ENCODE measurements around the gene ADAM30. TPM values are rescaled to one million over a fixed set of nuclear protein-coding genes. Genes with fewer than 3 reads are reported as not detected.
"Not testable (repeated sequence)": the region's sequence is repeated elsewhere in the genome, so short reads cannot be mapped to it uniquely, and the experiment has no call there.

The ADAM30 gene
- total and polyA plus RNA-seq, 3 experiments from 2014 or later: not detected

DNA sequence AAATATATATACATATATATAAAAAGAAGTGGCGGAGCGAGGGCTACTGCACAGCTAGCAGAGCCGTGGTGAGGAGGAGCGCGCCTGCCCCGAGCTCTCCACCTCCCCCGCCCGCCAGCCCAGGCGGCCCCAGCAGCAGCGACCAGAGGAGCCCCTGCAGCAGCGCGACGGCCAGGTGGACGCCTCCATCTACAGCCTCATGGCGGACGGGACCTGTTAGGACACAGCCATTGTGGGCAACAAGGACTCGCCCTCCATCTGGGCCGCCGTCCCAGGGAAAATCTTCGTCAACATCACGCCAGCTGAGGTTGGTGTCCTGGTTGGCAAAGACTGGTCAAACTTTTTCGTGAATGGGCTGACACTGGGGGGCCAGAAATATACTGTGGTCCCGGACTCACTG, 43.2 kb downstream of the ADAM30 start:
- Mint-ChIP-seq H3K4me1 (no peaks in the 10 kb centered on the region), H3K9me3 (no peaks in the 10 kb centered on the region), H3K4me3 (no peak overlapping the region), H3K27ac (no peak overlapping the region), H3K36me3 (peaks cover 0 to 3% (median 0%) of the 10 kb centered on the region in 3 donors), H3K27me3 (peaks cover 0 to 8% of the 10 kb centered on the region in 2 donors)
- Histone ChIP-seq H3K27me3 (ENCODE audit: insufficient read depth, low read length, poor library complexity, severe bottlenecking) (no peaks in the 10 kb centered on the region), H3K9me3 (ENCODE audit: low read length) (no peaks in the 10 kb centered on the region), H3K4me3 (ENCODE audit: low read length) (no peak overlapping the region), H3K4me1 (ENCODE audit: insufficient read depth, low read length) (no peaks in the 10 kb centered on the region), H3K27ac (ENCODE audit: low read depth, low read length) (no peak overlapping the region), H3K36me3 (ENCODE audit: insufficient read depth, low read length) (no peaks in the 10 kb centered on the region)
- CTCF ChIA-PET: no interaction called here
- POLR2A ChIA-PET: no interaction called here
- DNase-seq: no peak

DNA sequence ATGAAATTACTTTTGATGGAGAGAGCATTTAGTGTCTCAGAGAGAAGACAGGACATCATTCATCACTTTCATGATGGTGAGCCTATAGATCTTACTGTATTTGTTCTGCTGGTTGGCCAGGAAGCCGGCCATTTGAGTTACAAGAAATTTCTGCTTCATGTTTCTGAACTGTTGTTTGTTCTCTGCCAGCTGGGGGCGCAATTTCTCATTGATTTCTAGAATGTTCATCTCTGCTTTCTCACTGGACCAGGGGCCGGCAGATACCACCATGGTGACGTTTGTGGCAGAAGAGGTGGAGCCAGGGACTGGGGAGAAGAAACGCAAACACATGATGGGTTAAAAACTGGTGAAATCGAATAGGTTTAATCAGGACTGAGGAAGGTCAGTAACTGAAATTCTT, 52.1 kb downstream of the ADAM30 start:
- H3K27me3 ChIP-seq (ENCODE audit: insufficient read depth, low read length, poor library complexity, severe bottlenecking); H3K4me1 Mint-ChIP-seq; H3K27ac ChIP-seq (ENCODE audit: low read depth, low read length); H3K4me3 Mint-ChIP-seq; DNase-seq; H3K36me3 Mint-ChIP-seq; CTCF ChIA-PET; H3K9me3 Mint-ChIP-seq; H3K9me3 ChIP-seq (ENCODE audit: low read length); H3K4me1 ChIP-seq (ENCODE audit: insufficient read depth, low read length); H3K27me3 Mint-ChIP-seq; H3K36me3 ChIP-seq (ENCODE audit: insufficient read depth, low read length); POLR2A ChIA-PET; H3K4me3 ChIP-seq (ENCODE audit: low read length): not testable (repeated sequence)
- H3K27ac Mint-ChIP-seq: peak overlapping the region in 1 of 8 donors; percentile 51

Other genes starting within 250 kb of the ADAM30 start
- gene ZNF697, start 248.2 kb downstream of the ADAM30 start, total RNA-seq: under 1 TPM; 0.72 to 0.78 TPM
- gene ZNF697, start 248.2 kb downstream of the ADAM30 start, polyA plus RNA-seq: not detected
- gene PHGDH, start 184.6 kb downstream of the ADAM30 start, total RNA-seq: 10 to 100 TPM; 78.4 to 82.5 TPM
- 10.5 TPM for gene PHGDH, start 184.6 kb downstream of the ADAM30 start, polyA plus RNA-seq
- gene HMGCS2, start 127.6 kb downstream of the ADAM30 start, total RNA-seq: not detected
- gene HMGCS2, start 127.6 kb downstream of the ADAM30 start, polyA plus RNA-seq: not detected
- gene REG4, start 85.1 kb downstream of the ADAM30 start, total RNA-seq: 1 to 10 TPM; 2.5 to 3.0 TPM
- gene REG4, start 85.1 kb downstream of the ADAM30 start, polyA plus RNA-seq: 4.4 TPM
- 10 to 100 TPM; 47.1 to 53.9 TPM for gene NOTCH2, start 173.1 kb upstream of the ADAM30 start, total RNA-seq
- gene NOTCH2, start 173.1 kb upstream of the ADAM30 start, polyA plus RNA-seq: 24.7 TPM

All from CD8-positive, alpha-beta memory T cell (primary cell).